ENCODE results near the gene LRP2BP. TPM values are rescaled to one million over a fixed set of nuclear protein-coding genes. Genes with fewer than 3 reads are reported as not detected.

Gene LRP2BP
- total RNA-seq, 4 donors from 2014 or later = 0.81 to 4.4 (median 1.5) TPM

- no peaks in the 10 kb centered on the region for H3K9me3 ChIP-seq
- no peak for TF ChIP-seq POLR2AphosphoS5 (IDR thresholded peaks at IDR 0.05)
- no peak for TF ChIP-seq EP300 (IDR thresholded peaks at IDR 0.05)
- no peak for TF ChIP-seq POLR2A (IDR thresholded peaks at IDR 0.05)
- TF ChIP-seq, protein P1, sequence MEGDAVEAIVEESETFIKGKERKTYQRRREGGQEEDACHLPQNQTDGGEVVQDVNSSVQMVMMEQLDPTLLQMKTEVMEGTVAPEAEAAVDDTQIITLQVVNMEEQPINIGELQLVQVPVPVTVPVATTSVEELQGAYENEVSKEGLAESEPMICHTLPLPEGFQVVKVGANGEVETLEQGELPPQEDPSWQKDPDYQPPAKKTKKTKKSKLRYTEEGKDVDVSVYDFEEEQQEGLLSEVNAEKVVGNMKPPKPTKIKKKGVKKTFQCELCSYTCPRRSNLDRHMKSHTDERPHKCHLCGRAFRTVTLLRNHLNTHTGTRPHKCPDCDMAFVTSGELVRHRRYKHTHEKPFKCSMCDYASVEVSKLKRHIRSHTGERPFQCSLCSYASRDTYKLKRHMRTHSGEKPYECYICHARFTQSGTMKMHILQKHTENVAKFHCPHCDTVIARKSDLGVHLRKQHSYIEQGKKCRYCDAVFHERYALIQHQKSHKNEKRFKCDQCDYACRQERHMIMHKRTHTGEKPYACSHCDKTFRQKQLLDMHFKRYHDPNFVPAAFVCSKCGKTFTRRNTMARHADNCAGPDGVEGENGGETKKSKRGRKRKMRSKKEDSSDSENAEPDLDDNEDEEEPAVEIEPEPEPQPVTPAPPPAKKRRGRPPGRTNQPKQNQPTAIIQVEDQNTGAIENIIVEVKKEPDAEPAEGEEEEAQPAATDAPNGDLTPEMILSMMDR (IDR thresholded peaks at IDR 0.05) = no peak
- H3K4me1 ChIP-seq = peaks cover 0 to 51% (median 14%) of the 10 kb centered on the region in 3 donors
- ATAC-seq = no peak
- WGBS, 2 donors (ENCODE audit: low coverage in 1 of 2) = 23 to 41% methylated on average over 2 of the region's 2 CpGs
- H3K4me3 ChIP-seq = no peak overlapping the region
- H3K27ac ChIP-seq = peak overlapping the region in 1 of 4 donors; percentile 7
- H3K27me3 ChIP-seq = no peaks in the 10 kb centered on the region
- H3K36me3 ChIP-seq = peaks cover 0 to 42% of the 10 kb centered on the region in 2 donors
Measured at GRCh38 chr4:185421366-185422124, 25.8 kb upstream of the LRP2BP start.

GRCh38 chr4:185416955-185417354 lies 21.2 kb upstream of the LRP2BP start:
- no peaks in the 10 kb centered on the region for H3K9me3 ChIP-seq
- ATAC-seq = no peak
- no peaks in the 10 kb centered on the region for H3K27me3 ChIP-seq
- peaks cover 0 to 15% (median 8%) of the 10 kb centered on the region in 3 donors for H3K4me1 ChIP-seq
- H3K36me3 ChIP-seq = peaks cover 0 to 86% of the 10 kb centered on the region in 2 donors
- H3K27ac ChIP-seq = no peak overlapping the region
- H3K4me3 ChIP-seq = no peak overlapping the region
- no peak for TF ChIP-seq POLR2A (IDR thresholded peaks at IDR 0.05)
- TF ChIP-seq, protein P1 (IDR thresholded peaks at IDR 0.05) = no peak

GRCh38 chr4:185412412-185412811 lies 16.7 kb upstream of the LRP2BP start:
- Histone ChIP-seq H3K9me3 (peaks cover 0 to 4% (median 0%) of the 10 kb centered on the region in 3 donors), H3K4me1 (no peaks in the 10 kb centered on the region), H3K4me3 (no peak overlapping the region), H3K36me3 (peaks cover 0 to 86% of the 10 kb centered on the region in 2 donors), H3K27me3 (no peaks in the 10 kb centered on the region), H3K27ac (no peak overlapping the region)
- TF ChIP-seq POLR2A (IDR thresholded peaks at IDR 0.05) = no peak
- TF ChIP-seq EP300 (IDR thresholded peaks at IDR 0.05) = no peak
- no peak for TF ChIP-seq POLR2AphosphoS5 (IDR thresholded peaks at IDR 0.05)
- TF ChIP-seq, protein P1 (IDR thresholded peaks at IDR 0.05) = no peak
- 61 to 83% methylated on average over 3 to 5 of the region's 5 CpGs for WGBS, 2 donors (ENCODE audit: low coverage in 1 of 2)
- ATAC-seq = no peak

DNA sequence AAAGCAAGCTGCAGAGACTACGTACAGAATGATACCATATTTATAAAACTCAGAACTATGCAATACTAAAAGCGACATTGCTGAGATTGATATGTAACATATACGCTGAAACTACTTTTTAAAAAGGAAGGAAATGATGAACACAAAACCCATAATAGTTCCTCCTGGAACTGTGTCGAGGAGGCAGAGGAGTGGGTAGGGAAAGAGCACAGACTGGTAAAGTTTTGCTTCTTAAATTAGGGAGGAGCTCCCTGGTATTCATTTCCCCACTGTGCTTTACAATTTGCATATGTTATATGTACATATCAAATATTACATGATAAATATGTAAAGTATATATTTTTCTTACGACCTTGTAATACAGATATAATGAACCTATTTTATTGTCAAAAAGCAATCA lies 16.1 kb upstream of the LRP2BP start:
- Histone ChIP-seq H3K4me3 (no peak overlapping the region), H3K4me1 (no peaks in the 10 kb centered on the region), H3K27ac (no peak overlapping the region), H3K36me3 (peaks cover 0 to 82% of the 10 kb centered on the region in 2 donors), H3K9me3 (peaks cover 0 to 4% (median 0%) of the 10 kb centered on the region in 3 donors), H3K27me3 (no peaks in the 10 kb centered on the region)
- WGBS, 2 donors (ENCODE audit: low coverage in 1 of 2) = 75 to 79% methylated on average over 5 of the region's 5 CpGs
- no peak for ATAC-seq
- no peak for TF ChIP-seq POLR2AphosphoS5 (IDR thresholded peaks at IDR 0.05)
- TF ChIP-seq EP300 (IDR thresholded peaks at IDR 0.05) = no peak
- TF ChIP-seq, protein P1 (IDR thresholded peaks at IDR 0.05) = no peak
- no peak for TF ChIP-seq POLR2A (IDR thresholded peaks at IDR 0.05)

DNA sequence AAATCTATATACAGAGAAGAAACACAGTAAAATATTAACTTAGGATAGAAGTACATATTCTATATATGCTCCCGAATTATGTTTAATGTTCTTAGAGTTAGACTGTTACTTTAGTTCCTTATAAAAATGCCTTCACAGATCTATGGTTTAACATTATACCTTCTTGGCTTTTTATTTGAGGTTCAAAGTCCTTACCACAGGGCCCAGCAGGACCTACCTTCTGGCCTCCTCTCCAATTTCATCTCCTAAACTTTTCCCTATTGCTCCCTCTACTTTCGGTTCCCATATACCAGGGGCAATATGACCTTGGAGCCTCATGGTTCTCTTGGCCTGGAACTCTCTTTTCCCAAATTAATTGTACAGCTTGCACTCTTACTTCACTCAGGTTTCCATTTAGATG lies 12.7 kb upstream of the LRP2BP start:
- H3K27me3 ChIP-seq = no peaks in the 10 kb centered on the region
- 88 to 96% methylated on average over 2 of the region's 2 CpGs for WGBS, 2 donors (ENCODE audit: low coverage in 1 of 2)
- H3K27ac ChIP-seq = no peak overlapping the region
- H3K36me3 ChIP-seq = peaks cover 0 to 79% of the 10 kb centered on the region in 2 donors
- no peak for ATAC-seq
- no peak overlapping the region for H3K4me3 ChIP-seq
- TF ChIP-seq POLR2AphosphoS5 (IDR thresholded peaks at IDR 0.05) = no peak
- TF ChIP-seq EP300 (IDR thresholded peaks at IDR 0.05) = no peak
- TF ChIP-seq POLR2A (IDR thresholded peaks at IDR 0.05) = no peak
- TF ChIP-seq, protein P1 (IDR thresholded peaks at IDR 0.05) = no peak
- H3K9me3 ChIP-seq = peaks cover 0 to 4% (median 0%) of the 10 kb centered on the region in 3 donors
- peaks cover 0 to 2% (median 0%) of the 10 kb centered on the region in 3 donors for H3K4me1 ChIP-seq

All from gastroesophageal sphincter (tissue), 4 donors.